OCI-LY7 (cell line): ENCODE measurements around the gene TMEM131L. TPM values are rescaled to one million over a fixed set of nuclear protein-coding genes. Genes with fewer than 3 reads are reported as not detected.
A peak's percentile ranks its signal among the peaks of the same experiment; 100 is the strongest.

ENCODE experiments used
- BruUV-seq: library from RNA; stranded (reverse); fragments of 400-500 nt; replicated peaks from 2 replicates; lab custom pipeline; 2021; lab: Mats Ljungman, UMichigan
- CTCF ChIA-PET: fragments of 300-600 bp; sonication (Branson Sonifier 250); formaldehyde crosslinking; loops from one replicate; lab custom pipeline; 2022; ENCODE audit warnings: antibody characterized with exemption; ENCODE audit not compliant: unreplicated experiment; lab: Charles Lee
- POLR2A ChIA-PET: fragments of 300-600 bp; sonication (Branson Sonifier 250); formaldehyde crosslinking; loops from one replicate; lab custom pipeline; 2022; ENCODE audit warnings: antibody characterized with exemption; lab: Charles Lee
- DNase-seq: peaks from one replicate; pipeline ENCODE4 v3.0.0-alpha.2; 2015; ENCODE audit warnings: low spot score
- H2AFZ ChIP-seq: fragments of 200-600 bp; sonication (generic), shearing (Covaris generic); 2 replicates; pipeline ENCODE4 v1.6.1; 2014; ENCODE audit warnings: mild to moderate bottlenecking, antibody characterized with exemption, low read length, moderate library complexity
- H3K27ac ChIP-seq: fragments of 200-600 bp; sonication (generic); 2 replicates; pipeline ENCODE4 v1.5.1; 2014; ENCODE audit warnings: mixed run types, low read depth, mild to moderate bottlenecking, moderate library complexity, low read length, inconsistent platforms; ENCODE audit not compliant: poor library complexity, severe bottlenecking
- H3K36me3 ChIP-seq: fragments of 200-600 bp; sonication (generic); 2 replicates; pipeline ENCODE4 v1.6.1; 2014; ENCODE audit warnings: mild to moderate bottlenecking, antibody characterized with exemption, low read length, moderate library complexity, mixed read lengths; ENCODE audit not compliant: insufficient read depth
- H3K4me1 ChIP-seq: fragments of 200-600 bp; sonication (generic); 2 replicates; pipeline ENCODE4 v1.5.1; 2014; ENCODE audit warnings: mild to moderate bottlenecking, low read length; ENCODE audit not compliant: insufficient read depth, poor library complexity, severe bottlenecking
- H3K4me2 ChIP-seq: fragments of 200-600 bp; sonication (generic); 2 replicates; pipeline ENCODE4 v1.6.1; 2014; ENCODE audit warnings: mild to moderate bottlenecking, low read length
- H3K4me3 ChIP-seq: fragments of 200-600 bp; sonication (generic); 2 replicates; pipeline ENCODE4 v1.5.1; 2014; ENCODE audit warnings: mild to moderate bottlenecking, low read depth, low read length; ENCODE audit not compliant: poor library complexity, severe bottlenecking
- H3K79me2 ChIP-seq: fragments of 200-600 bp; sonication (generic); 2 replicates; pipeline ENCODE4 v1.6.1; 2016; ENCODE audit warnings: low read depth, mild to moderate bottlenecking, low read length, moderate library complexity, mixed read lengths; ENCODE audit not compliant: insufficient read depth
- H3K9me2 ChIP-seq: fragments of 200-600 bp; sonication (generic); 2 replicates; pipeline ENCODE4 v1.6.1; 2016; ENCODE audit warnings: mild to moderate bottlenecking, low read length, mixed read lengths; ENCODE audit not compliant: insufficient read depth
- H3K9me3 ChIP-seq: fragments of 200-600 bp; sonication (generic); 2 replicates; pipeline ENCODE4 v1.6.1; 2014; ENCODE audit warnings: mild to moderate bottlenecking, mixed run types, low read length, mixed read lengths
- H4K20me1 ChIP-seq: fragments of 200-600 bp; sonication (generic); 2 replicates; pipeline ENCODE4 v1.6.1; 2014; ENCODE audit warnings: mild to moderate bottlenecking, antibody characterized with exemption, low read length, moderate library complexity, mixed read lengths; ENCODE audit not compliant: insufficient read depth
- EZH2phosphoT487 ChIP-seq: fragments of 200-600 bp; sonication (generic); IDR thresholded peaks from 2 replicates; pipeline ENCODE4 v1.6.1; 2018; ENCODE audit warnings: low read depth, borderline replicate concordance, mild to moderate bottlenecking, mixed run types, antibody characterized with exemption, low read length, moderate library complexity, mixed read lengths
- intact Hi-C: fragments of 100-400 bp; cut with micrococcal nuclease; formaldehyde crosslinking; loops from one replicate; pipeline ENCODE4 v1.10.0; 2022; ENCODE audit not compliant: unreplicated experiment
- total RNA-seq, 2 experiments: library from RNA; depleted of rRNA in 1 of 2; stranded (reverse); fragments of >200 nt in 1 of 2; shearing (Covaris generic) in 1 of 2; gene quantifications; 2 replicates each; pipeline ENCODE4 v1.2.3, GENCODE V29; 2014 to 2022
- TF ChIP-seq, protein P1 (sequence below): fragments of 200-600 bp; sonication (generic); conservative IDR thresholded peaks from 2 replicates; pipeline ENCODE4 v1.5.1; 2014; ENCODE audit warnings: mild to moderate bottlenecking, antibody characterized with exemption, low read length, moderate library complexity, mixed read lengths

The TMEM131L gene
- total RNA-seq, 2 experiments from 2014 or later = 133 to 148 TPM

DNA sequence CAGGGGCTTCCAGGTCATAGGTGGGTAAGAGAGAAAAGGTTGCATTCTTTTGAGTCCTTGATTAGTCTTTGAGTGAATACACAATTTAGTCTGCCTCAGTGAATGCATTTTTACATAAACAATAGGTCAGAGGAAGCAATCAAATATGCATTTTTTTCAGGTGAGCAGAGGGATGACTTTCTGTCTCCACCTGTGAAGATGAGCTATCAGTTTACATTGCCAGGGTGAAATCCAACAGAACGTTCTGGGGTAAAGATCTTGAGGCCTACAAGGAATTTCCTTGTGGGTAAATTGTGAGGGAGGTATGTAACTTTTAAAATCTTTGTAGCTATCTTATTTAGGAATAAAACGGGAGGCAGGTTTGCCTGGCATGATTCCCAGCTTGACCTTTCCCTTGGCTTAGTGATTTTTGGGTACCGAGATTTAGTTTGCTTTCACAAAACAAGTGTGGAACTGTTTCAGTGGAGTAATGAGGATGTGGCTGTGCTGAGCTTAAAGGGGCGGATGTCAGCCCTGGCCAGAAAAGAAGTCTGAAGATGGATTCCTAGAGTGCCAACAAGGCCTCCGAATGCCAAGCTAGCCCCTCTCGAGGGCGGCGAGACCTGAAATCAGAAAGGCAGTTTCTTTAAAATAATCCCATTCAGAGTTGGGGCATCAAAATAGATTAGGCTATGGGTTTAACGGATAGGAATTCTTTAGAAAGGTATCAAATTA lies 29.5 kb downstream of the TMEM131L start:
- peaks cover 82% of the 10 kb centered on the region for H3K4me1 ChIP-seq

DNA sequence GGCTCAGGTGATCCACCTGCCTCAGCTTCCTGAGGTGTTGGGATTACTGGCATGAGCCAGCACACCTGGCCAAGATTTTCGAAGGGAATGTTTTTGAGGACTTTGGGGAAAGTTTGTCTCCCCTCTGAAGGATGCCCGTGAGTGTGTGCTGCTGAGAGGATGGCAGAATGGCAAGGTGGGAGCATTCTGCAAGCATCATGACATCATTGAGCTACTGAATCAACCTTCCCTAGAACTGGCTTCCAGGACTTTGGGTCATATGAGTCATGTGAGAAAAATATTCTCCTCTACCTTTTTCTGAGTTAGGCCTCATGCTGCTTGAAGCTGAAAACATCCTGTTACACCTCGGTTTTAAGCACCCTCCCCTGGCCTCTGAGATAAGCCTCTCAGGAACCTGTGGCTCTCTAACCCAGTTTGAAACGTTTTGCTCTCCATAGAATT lies 31.0 kb downstream of the TMEM131L start:
- H3K4me2 ChIP-seq = peak overlapping the region; percentile 57
- no peak overlapping the region for H3K4me3 ChIP-seq
- intact Hi-C loops = no loop called here
- ChIA-PET CTCF (interaction anchor here (1.2 to 1.4 kb wide), 2 partner anchors 11 to 77 kb away, joined by 4 to 9 read pairs; no protein-coding TSS in a partner anchor), POLR2A (interaction anchor here (0.7 to 2.8 kb wide), 6 partner anchors 10 to 1110 kb away, joined by 3 to 15 read pairs (median 4); no protein-coding TSS in a partner anchor)
- DNase-seq = peak; percentile 49
- H3K27ac ChIP-seq = peak overlapping the region; percentile 45
- peaks cover 97% of the 10 kb centered on the region for H3K36me3 ChIP-seq
- H3K9me3 ChIP-seq = no peaks in the 10 kb centered on the region
- peaks cover 72% of the 10 kb centered on the region for H3K4me1 ChIP-seq
- H3K79me2 ChIP-seq = peaks cover 98% of the 10 kb centered on the region
- H3K9me2 ChIP-seq = no peaks in the 10 kb centered on the region
- BruUV-seq = no TSS peak
- no peak for TF ChIP-seq EZH2phosphoT487
- TF ChIP-seq, protein P1, sequence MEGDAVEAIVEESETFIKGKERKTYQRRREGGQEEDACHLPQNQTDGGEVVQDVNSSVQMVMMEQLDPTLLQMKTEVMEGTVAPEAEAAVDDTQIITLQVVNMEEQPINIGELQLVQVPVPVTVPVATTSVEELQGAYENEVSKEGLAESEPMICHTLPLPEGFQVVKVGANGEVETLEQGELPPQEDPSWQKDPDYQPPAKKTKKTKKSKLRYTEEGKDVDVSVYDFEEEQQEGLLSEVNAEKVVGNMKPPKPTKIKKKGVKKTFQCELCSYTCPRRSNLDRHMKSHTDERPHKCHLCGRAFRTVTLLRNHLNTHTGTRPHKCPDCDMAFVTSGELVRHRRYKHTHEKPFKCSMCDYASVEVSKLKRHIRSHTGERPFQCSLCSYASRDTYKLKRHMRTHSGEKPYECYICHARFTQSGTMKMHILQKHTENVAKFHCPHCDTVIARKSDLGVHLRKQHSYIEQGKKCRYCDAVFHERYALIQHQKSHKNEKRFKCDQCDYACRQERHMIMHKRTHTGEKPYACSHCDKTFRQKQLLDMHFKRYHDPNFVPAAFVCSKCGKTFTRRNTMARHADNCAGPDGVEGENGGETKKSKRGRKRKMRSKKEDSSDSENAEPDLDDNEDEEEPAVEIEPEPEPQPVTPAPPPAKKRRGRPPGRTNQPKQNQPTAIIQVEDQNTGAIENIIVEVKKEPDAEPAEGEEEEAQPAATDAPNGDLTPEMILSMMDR = no peak
- peaks cover 62% of the 10 kb centered on the region for H4K20me1 ChIP-seq
- H2AFZ ChIP-seq = no peak overlapping the region

More for the DNA sequence above, 29.5 kb downstream of the TMEM131L start:
- TSS peak; percentile 8 for BruUV-seq
- CTCF ChIA-PET = interaction anchor here (1.0 kb wide), 1 partner anchor 9 kb away, joined by 3 read pairs; no protein-coding TSS in a partner anchor
- TF ChIP-seq, protein P1 = no peak
- TF ChIP-seq EZH2phosphoT487 = no peak
- intact Hi-C loops = no loop called here
- Histone ChIP-seq H2AFZ (no peak overlapping the region), H3K27ac (peak overlapping the region; percentile 29), H3K9me3 (no peaks in the 10 kb centered on the region), H3K9me2 (no peaks in the 10 kb centered on the region), H3K36me3 (peaks cover 96% of the 10 kb centered on the region), H3K4me3 (no peak overlapping the region), H4K20me1 (peaks cover 66% of the 10 kb centered on the region), H3K4me2 (peak overlapping the region; percentile 57), H3K79me2 (peaks cover 98% of the 10 kb centered on the region)
- POLR2A ChIA-PET = interaction anchor here (0.7 to 3.2 kb wide), 6 partner anchors 10 to 89 kb away, joined by 3 to 12 read pairs (median 4); no protein-coding TSS in a partner anchor
- DNase-seq = no peak
